ENCODE data around the gene ATG16L1.

DNA sequence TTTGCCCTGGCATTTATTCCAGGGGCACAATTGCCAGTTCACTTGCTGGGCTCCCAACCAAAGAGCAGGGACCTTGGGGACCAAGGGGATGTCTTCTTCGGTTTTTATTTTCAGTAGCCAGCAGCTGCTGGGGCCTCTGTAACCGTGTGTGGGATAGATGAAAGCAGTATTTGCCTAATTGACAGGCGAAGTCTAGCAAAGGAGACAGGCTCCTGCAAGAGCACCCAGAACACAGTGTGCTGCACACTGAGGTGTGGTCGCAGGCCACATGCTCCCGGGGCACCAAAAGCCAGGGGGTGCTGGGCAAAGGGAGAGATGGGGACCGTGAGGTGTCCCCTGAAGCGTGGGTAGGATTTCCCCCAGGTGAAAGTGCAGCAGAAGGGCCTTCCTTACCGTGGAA lies 61.4 kb downstream of the ATG16L1 start:
- TF ChIP-seq, protein P1, sequence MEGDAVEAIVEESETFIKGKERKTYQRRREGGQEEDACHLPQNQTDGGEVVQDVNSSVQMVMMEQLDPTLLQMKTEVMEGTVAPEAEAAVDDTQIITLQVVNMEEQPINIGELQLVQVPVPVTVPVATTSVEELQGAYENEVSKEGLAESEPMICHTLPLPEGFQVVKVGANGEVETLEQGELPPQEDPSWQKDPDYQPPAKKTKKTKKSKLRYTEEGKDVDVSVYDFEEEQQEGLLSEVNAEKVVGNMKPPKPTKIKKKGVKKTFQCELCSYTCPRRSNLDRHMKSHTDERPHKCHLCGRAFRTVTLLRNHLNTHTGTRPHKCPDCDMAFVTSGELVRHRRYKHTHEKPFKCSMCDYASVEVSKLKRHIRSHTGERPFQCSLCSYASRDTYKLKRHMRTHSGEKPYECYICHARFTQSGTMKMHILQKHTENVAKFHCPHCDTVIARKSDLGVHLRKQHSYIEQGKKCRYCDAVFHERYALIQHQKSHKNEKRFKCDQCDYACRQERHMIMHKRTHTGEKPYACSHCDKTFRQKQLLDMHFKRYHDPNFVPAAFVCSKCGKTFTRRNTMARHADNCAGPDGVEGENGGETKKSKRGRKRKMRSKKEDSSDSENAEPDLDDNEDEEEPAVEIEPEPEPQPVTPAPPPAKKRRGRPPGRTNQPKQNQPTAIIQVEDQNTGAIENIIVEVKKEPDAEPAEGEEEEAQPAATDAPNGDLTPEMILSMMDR (IDR thresholded peaks at IDR 0.05): no peak
- no peak for TF ChIP-seq POLR2A (IDR thresholded peaks at IDR 0.05)
